Activated naive CD8-positive, alpha-beta T cell (primary cell): ENCODE data around the gene NEU4.
"Not testable (repeated sequence)": the region's sequence is repeated elsewhere in the genome, so short reads cannot be mapped to it uniquely, and the experiment has no call there.

Experiments
- H3K27ac Mint-ChIP-seq: one replicate; pipeline ENCODE4 v1.8.0; 2021; ENCODE audit warnings: mixed read lengths
- H3K27me3 Mint-ChIP-seq: one replicate; pipeline ENCODE4 v1.8.0; 2021; ENCODE audit warnings: mixed read lengths
- H3K36me3 Mint-ChIP-seq: one replicate; pipeline ENCODE4 v1.8.0; 2021; ENCODE audit warnings: mixed read lengths
- H3K4me1 Mint-ChIP-seq: one replicate; pipeline ENCODE4 v1.8.0; 2021; ENCODE audit warnings: low read depth, mixed read lengths
- H3K4me3 Mint-ChIP-seq: one replicate; pipeline ENCODE4 v1.8.0; 2021; ENCODE audit warnings: mild to moderate bottlenecking, mixed read lengths
- H3K9me3 Mint-ChIP-seq: one replicate; pipeline ENCODE4 v1.8.0; 2021; ENCODE audit warnings: low read depth, mixed read lengths

The NEU4 gene

GRCh38 chr2:241813644-241814392 lies 4.8 kb downstream of the NEU4 start:
- Mint-ChIP-seq H3K27ac (no peak overlapping the region), H3K4me3 (no peak overlapping the region), H3K4me1 (no peaks in the 10 kb centered on the region), H3K36me3 (no peaks in the 10 kb centered on the region), H3K9me3 (no peaks in the 10 kb centered on the region), H3K27me3 (peaks cover 2% of the 10 kb centered on the region)

GRCh38 chr2:241814393-241814642 lies 5.3 kb downstream of the NEU4 start:
- no peak overlapping the region for H3K4me3 Mint-ChIP-seq
- H3K27ac Mint-ChIP-seq, result no peak overlapping the region
- H3K9me3 Mint-ChIP-seq, result no peaks in the 10 kb centered on the region
- no peaks in the 10 kb centered on the region for H3K27me3 Mint-ChIP-seq
- no peaks in the 10 kb centered on the region for H3K4me1 Mint-ChIP-seq
- no peaks in the 10 kb centered on the region for H3K36me3 Mint-ChIP-seq

GRCh38 chr2:241814643-241815476 lies 5.9 kb downstream of the NEU4 start:
- H3K4me1 Mint-ChIP-seq, result no peaks in the 10 kb centered on the region
- no peaks in the 10 kb centered on the region for H3K27me3 Mint-ChIP-seq
- H3K9me3 Mint-ChIP-seq, result no peaks in the 10 kb centered on the region
- H3K27ac Mint-ChIP-seq, result no peak overlapping the region
- no peaks in the 10 kb centered on the region for H3K36me3 Mint-ChIP-seq
- H3K4me3 Mint-ChIP-seq, result no peak overlapping the region

GRCh38 chr2:241815477-241816430 lies 6.8 kb downstream of the NEU4 start:
- no peak overlapping the region for H3K27ac Mint-ChIP-seq
- no peak overlapping the region for H3K4me3 Mint-ChIP-seq
- H3K36me3 Mint-ChIP-seq, result no peaks in the 10 kb centered on the region

GRCh38 chr2:241816431-241817121 lies 7.6 kb downstream of the NEU4 start:
- no peaks in the 10 kb centered on the region for H3K27me3 Mint-ChIP-seq
- no peaks in the 10 kb centered on the region for H3K36me3 Mint-ChIP-seq
- no peaks in the 10 kb centered on the region for H3K4me1 Mint-ChIP-seq
- H3K27ac Mint-ChIP-seq, result no peak overlapping the region
- no peaks in the 10 kb centered on the region for H3K9me3 Mint-ChIP-seq
- no peak overlapping the region for H3K4me3 Mint-ChIP-seq

More at GRCh38 chr2:241815477-241816430, 6.8 kb downstream of the NEU4 start:
- no peaks in the 10 kb centered on the region for H3K4me1 Mint-ChIP-seq
- no peaks in the 10 kb centered on the region for H3K9me3 Mint-ChIP-seq
- no peaks in the 10 kb centered on the region for H3K27me3 Mint-ChIP-seq

- Mint-ChIP-seq H3K4me3 (no peak overlapping the region), H3K27ac (no peak overlapping the region), H3K36me3 (no peaks in the 10 kb centered on the region), H3K4me1 (no peaks in the 10 kb centered on the region), H3K9me3 (no peaks in the 10 kb centered on the region), H3K27me3 (no peaks in the 10 kb centered on the region)
Measured at GRCh38 chr2:241817126-241817820, 8.3 kb downstream of the NEU4 start.

- not testable (repeated sequence) for H3K4me1 Mint-ChIP-seq, H3K27ac Mint-ChIP-seq, H3K27me3 Mint-ChIP-seq, H3K36me3 Mint-ChIP-seq, H3K4me3 Mint-ChIP-seq, H3K9me3 Mint-ChIP-seq
Measured at GRCh38 chr2:241817821-241818215, 8.8 kb downstream of the NEU4 start.

- H3K4me1 Mint-ChIP-seq, result peaks cover 2% of the 10 kb centered on the region
- no peaks in the 10 kb centered on the region for H3K9me3 Mint-ChIP-seq
- no peaks in the 10 kb centered on the region for H3K27me3 Mint-ChIP-seq
- no peak overlapping the region for H3K27ac Mint-ChIP-seq
- no peak overlapping the region for H3K4me3 Mint-ChIP-seq
- no peaks in the 10 kb centered on the region for H3K36me3 Mint-ChIP-seq
Measured at GRCh38 chr2:241818229-241818942, 9.4 kb downstream of the NEU4 start.

- Mint-ChIP-seq H3K4me1 (peaks cover 2% of the 10 kb centered on the region), H3K4me3 (no peak overlapping the region), H3K9me3 (no peaks in the 10 kb centered on the region), H3K36me3 (no peaks in the 10 kb centered on the region), H3K27me3 (no peaks in the 10 kb centered on the region), H3K27ac (no peak overlapping the region)
Measured at GRCh38 chr2:241818943-241819270, 9.9 kb downstream of the NEU4 start.

GRCh38 chr2:241819947-241820624 lies 11.1 kb downstream of the NEU4 start:
- H3K27me3 Mint-ChIP-seq, H3K4me1 Mint-ChIP-seq, H3K36me3 Mint-ChIP-seq, H3K9me3 Mint-ChIP-seq, H3K4me3 Mint-ChIP-seq, H3K27ac Mint-ChIP-seq: not testable (repeated sequence)

- H3K27me3 Mint-ChIP-seq, result peaks cover 3% of the 10 kb centered on the region
- no peak overlapping the region for H3K27ac Mint-ChIP-seq
- no peak overlapping the region for H3K4me3 Mint-ChIP-seq
- H3K36me3 Mint-ChIP-seq, result no peaks in the 10 kb centered on the region
- peaks cover 2% of the 10 kb centered on the region for H3K4me1 Mint-ChIP-seq
- no peaks in the 10 kb centered on the region for H3K9me3 Mint-ChIP-seq
Measured at GRCh38 chr2:241820625-241821384, 11.8 kb downstream of the NEU4 start.

GRCh38 chr2:241821460-241822263 lies 12.7 kb downstream of the NEU4 start:
- H3K27ac Mint-ChIP-seq, result no peak overlapping the region
- H3K4me3 Mint-ChIP-seq, result no peak overlapping the region
- H3K4me1 Mint-ChIP-seq, result peaks cover 2% of the 10 kb centered on the region
- peaks cover 3% of the 10 kb centered on the region for H3K27me3 Mint-ChIP-seq
- peaks cover 3% of the 10 kb centered on the region for H3K36me3 Mint-ChIP-seq
- peaks cover 3% of the 10 kb centered on the region for H3K9me3 Mint-ChIP-seq
